ENCODE data around the gene LBR. TPM values are rescaled to one million over a fixed set of nuclear protein-coding genes. Genes with fewer than 3 reads are reported as not detected.
"Not testable (repeated sequence)": the region's sequence is repeated elsewhere in the genome, so short reads cannot be mapped to it uniquely, and the experiment has no call there.

The LBR gene
- total and polyA plus RNA-seq, 2 experiments from 2014 or later = 29.6 to 54.2 TPM

GRCh38 chr1:225396357-225396756, 31.5 kb downstream of the LBR start:
- Histone ChIP-seq H3K4me3 (no peak overlapping the region), H3K4me1 (ENCODE audit: insufficient read depth) (no peaks in the 10 kb centered on the region), H3K9me2 (replicated peaks; ENCODE audit: insufficient read depth) (no peaks in the 10 kb centered on the region), H2AFZ (no peak overlapping the region), H3K9me3 (ENCODE audit: low read depth) (no peaks in the 10 kb centered on the region), H4K20me1 (ENCODE audit: insufficient read depth, poor library complexity, severe bottlenecking) (no peaks in the 10 kb centered on the region), H3K27ac (no peak overlapping the region), H3K27me3 (no peaks in the 10 kb centered on the region), H3K79me2 (no peaks in the 10 kb centered on the region), H3K36me3 (replicated peaks; ENCODE audit: insufficient read depth, low read depth) (no peaks in the 10 kb centered on the region), H3K4me2 (no peak overlapping the region)
- WGBS (ENCODE audit: low lambda C conversion rate, missing lambda C conversion rate) = 86% methylated on average over 2 of the region's 2 CpGs
- TF ChIP-seq EZH2phosphoT487 (IDR thresholded peaks at IDR 0.05; ENCODE audit: low read depth, severe bottlenecking, unreplicated experiment) (no peak), EZH2 (IDR thresholded peaks at IDR 0.05; ENCODE audit: borderline replicate concordance) (no peak), CTCF (IDR thresholded peaks at IDR 0.05; ENCODE audit: poor library complexity) (no peak)
- no peak for DNase-seq (ENCODE audit: low spot score)

- no peak overlapping the region for H3K4me2 ChIP-seq
- DNase-seq (ENCODE audit: low spot score) = no peak
- no peaks in the 10 kb centered on the region for H3K9me3 ChIP-seq (ENCODE audit: low read depth)
- TF ChIP-seq CTCF (IDR thresholded peaks at IDR 0.05; ENCODE audit: poor library complexity) (no peak), EZH2phosphoT487 (IDR thresholded peaks at IDR 0.05; ENCODE audit: low read depth, severe bottlenecking, unreplicated experiment) (no peak), EZH2 (IDR thresholded peaks at IDR 0.05; ENCODE audit: borderline replicate concordance) (no peak)
- H2AFZ ChIP-seq = no peak overlapping the region
- H3K4me3 ChIP-seq = no peak overlapping the region
- H3K27me3 ChIP-seq = no peaks in the 10 kb centered on the region
- H3K9me2 ChIP-seq (replicated peaks; ENCODE audit: insufficient read depth) = no peaks in the 10 kb centered on the region
- H3K4me1 ChIP-seq (ENCODE audit: insufficient read depth) = no peaks in the 10 kb centered on the region
- no peaks in the 10 kb centered on the region for H3K79me2 ChIP-seq
- H3K36me3 ChIP-seq (replicated peaks; ENCODE audit: insufficient read depth, low read depth) = no peaks in the 10 kb centered on the region
- 98% methylated on average over 4 of the region's 4 CpGs for WGBS (ENCODE audit: low lambda C conversion rate, missing lambda C conversion rate)
- H3K27ac ChIP-seq = no peak overlapping the region
- no peaks in the 10 kb centered on the region for H4K20me1 ChIP-seq (ENCODE audit: insufficient read depth, poor library complexity, severe bottlenecking)
These were observed 38.0 kb downstream of the LBR start for GRCh38 chr1:225389843-225390242.

GRCh38 chr1:225388372-225388771, 39.5 kb downstream of the LBR start:
- 82% methylated on average over 4 of the region's 4 CpGs for WGBS (ENCODE audit: low lambda C conversion rate, missing lambda C conversion rate)
- no peaks in the 10 kb centered on the region for H3K36me3 ChIP-seq (replicated peaks; ENCODE audit: insufficient read depth, low read depth)
- H3K4me2 ChIP-seq = no peak overlapping the region
- H4K20me1 ChIP-seq (ENCODE audit: insufficient read depth, poor library complexity, severe bottlenecking) = no peaks in the 10 kb centered on the region
- TF ChIP-seq EZH2 (IDR thresholded peaks at IDR 0.05; ENCODE audit: borderline replicate concordance) (no peak), EZH2phosphoT487 (IDR thresholded peaks at IDR 0.05; ENCODE audit: low read depth, severe bottlenecking, unreplicated experiment) (no peak), CTCF (IDR thresholded peaks at IDR 0.05; ENCODE audit: poor library complexity) (no peak)
- no peaks in the 10 kb centered on the region for H3K4me1 ChIP-seq (ENCODE audit: insufficient read depth)
- H2AFZ ChIP-seq = no peak overlapping the region
- no peaks in the 10 kb centered on the region for H3K79me2 ChIP-seq
- H3K9me3 ChIP-seq (ENCODE audit: low read depth) = no peaks in the 10 kb centered on the region
- H3K9me2 ChIP-seq (replicated peaks; ENCODE audit: insufficient read depth) = no peaks in the 10 kb centered on the region
- no peak overlapping the region for H3K27ac ChIP-seq
- DNase-seq (ENCODE audit: low spot score) = no peak
- no peak overlapping the region for H3K4me3 ChIP-seq
- no peaks in the 10 kb centered on the region for H3K27me3 ChIP-seq

- not testable (repeated sequence) for H2AFZ ChIP-seq; H3K27ac ChIP-seq; H3K36me3 ChIP-seq (replicated peaks; ENCODE audit: insufficient read depth, low read depth); H4K20me1 ChIP-seq (ENCODE audit: insufficient read depth, poor library complexity, severe bottlenecking); H3K9me2 ChIP-seq (replicated peaks; ENCODE audit: insufficient read depth); H3K79me2 ChIP-seq; H3K4me3 ChIP-seq; H3K4me1 ChIP-seq (ENCODE audit: insufficient read depth); H3K4me2 ChIP-seq; H3K27me3 ChIP-seq; DNase-seq (ENCODE audit: low spot score); H3K9me3 ChIP-seq (ENCODE audit: low read depth)
- 97% methylated on average over 3 of the region's 3 CpGs for WGBS (ENCODE audit: low lambda C conversion rate, missing lambda C conversion rate)
These were observed 41.0 kb downstream of the LBR start for GRCh38 chr1:225386860-225387259.

Data from hepatocyte (in vitro differentiated cells).